H1 (cell line): ENCODE data around the gene MICOS13. TPM values are rescaled to one million over a fixed set of nuclear protein-coding genes. Genes with fewer than 3 reads are reported as not detected.

ENCODE experiments used
- CTCF ChIA-PET: fragments of 300-600 bp; sonication (Branson Sonifier 250); formaldehyde crosslinking; loops from one replicate; lab custom pipeline; 2021; ENCODE audit not compliant: partially characterized antibody; lab: Charles Lee
- POLR2A ChIA-PET: fragments of 300-600 bp; sonication (Branson Sonifier 250); formaldehyde crosslinking; loops from one replicate; lab custom pipeline; 2021; ENCODE audit warnings: inconsistent platforms; ENCODE audit not compliant: partially characterized antibody; lab: Charles Lee
- DNase-seq, 2 experiments: peaks; one replicate each; pipeline versions ENCODE4 v3.0.0 to v3.0.0-alpha.2; 2010 to 2022; ENCODE audit warnings: low spot score in 2 of 2, low read depth in 1 of 2, mixed read lengths in 1 of 2
- FAIRE-seq: peaks from 2 replicates; lab custom pipeline; 2011; peaks lifted over from hg19 to GRCh38; lab: Jason Lieb, UNC
- H2AFZ ChIP-seq: 2 replicates; pipeline ENCODE4 v1.8.1; 2012; ENCODE audit warnings: low read length, inconsistent platforms
- H2AK5ac ChIP-seq: 2 replicates; pipeline ENCODE4 v1.6.1; 2013; ENCODE audit warnings: low read depth, low read length
- H2BK120ac ChIP-seq: replicated peaks from 2 replicates; pipeline ENCODE3; 2013; ENCODE audit warnings: low read depth, low read length, inconsistent platforms
- H2BK12ac ChIP-seq: 2 replicates; pipeline ENCODE4 v1.6.1; 2013; ENCODE audit warnings: low read depth, low read length
- H2BK15ac ChIP-seq: 2 replicates; pipeline ENCODE4 v1.6.1; 2013; ENCODE audit warnings: low read length
- H2BK20ac ChIP-seq: 2 replicates; pipeline ENCODE4 v1.6.1; 2013; ENCODE audit warnings: low read length
- H2BK5ac ChIP-seq: 2 replicates; pipeline ENCODE4 v1.6.1; 2013; ENCODE audit warnings: low read depth, low read length
- H3K14ac ChIP-seq: 2 replicates; pipeline ENCODE4 v1.6.1; 2013; ENCODE audit warnings: inconsistent platforms; ENCODE audit not compliant: insufficient read length
- H3K18ac ChIP-seq: 2 replicates; pipeline ENCODE4 v1.6.1; 2013; ENCODE audit warnings: low read length; ENCODE audit errors: extremely low read depth
- H3K23ac ChIP-seq: 2 replicates; pipeline ENCODE4 v1.6.1; 2013; ENCODE audit warnings: inconsistent platforms; ENCODE audit not compliant: insufficient read length
- H3K23me2 ChIP-seq: 2 replicates; pipeline ENCODE4 v1.6.1; 2013; ENCODE audit warnings: low read depth, low read length
- H3K27ac ChIP-seq: 2 replicates; pipeline ENCODE4 v1.6.1; 2011; ENCODE audit warnings: low read depth, low read length, inconsistent platforms
- H3K27me3 ChIP-seq, 4 experiments: replicated peaks in 1 of 4; 1 replicate in 1 of 4; 2 replicates in 3 of 4; pipeline versions ENCODE4 v1.6.1 to v1.8.1; 2011 to 2013; ENCODE audit warnings: low read length in 3 of 4, mild to moderate bottlenecking in 3 of 4, inconsistent platforms in 2 of 4, mixed read lengths in 2 of 4, moderate library complexity in 1 of 4; ENCODE audit not compliant: control insufficient read depth in 3 of 4, insufficient read depth in 3 of 4; ENCODE audit errors: extremely low read depth in 1 of 4
- H3K36me3 ChIP-seq, 4 experiments: 2 replicates each; pipeline versions ENCODE4 v1.6.1 to v1.8.1; 2011 to 2013; ENCODE audit warnings: mild to moderate bottlenecking in 4 of 4, low read length in 3 of 4, moderate library complexity in 2 of 4, control low read depth in 1 of 4, inconsistent platforms in 1 of 4; ENCODE audit not compliant: insufficient read depth in 4 of 4, control insufficient read depth in 2 of 4
- H3K4ac ChIP-seq: replicated peaks from 2 replicates; pipeline ENCODE3; 2013; ENCODE audit warnings: low read length, low read depth, mixed read lengths, inconsistent platforms; ENCODE audit not compliant: insufficient read length
- H3K4me1 ChIP-seq, 4 experiments: replicated peaks in 1 of 4; 1 replicate in 1 of 4; 2 replicates in 3 of 4; pipeline versions ENCODE4 v1.6.1 to v1.8.1; 2011 to 2013; ENCODE audit warnings: low read length in 3 of 4, inconsistent platforms in 2 of 4, mixed read lengths in 1 of 4; ENCODE audit not compliant: insufficient read depth in 4 of 4, control insufficient read depth in 3 of 4
- H3K4me2 ChIP-seq, 2 experiments: 2 replicates each; pipeline versions ENCODE4 v1.6.1 to v1.8.1; 2011 to 2013; ENCODE audit warnings: low read depth in 2 of 2, low read length in 2 of 2, control low read depth in 1 of 2, inconsistent platforms in 1 of 2, mild to moderate bottlenecking in 1 of 2; ENCODE audit not compliant: insufficient read depth in 1 of 2
- H3K4me3 ChIP-seq, 4 experiments: fragments of 200-600, 300-600 bp in 1 of 4; sonication (generic), shearing (Covaris generic), sonication (Bioruptor Twin) in 1 of 4; 2 replicates each; pipeline versions ENCODE4 v1.5.1 to v1.8.1; 2011 to 2016; ENCODE audit warnings: low read length in 4 of 4, low read depth in 3 of 4, control low read depth in 2 of 4, inconsistent platforms in 2 of 4, mild to moderate bottlenecking in 2 of 4, mixed read lengths in 1 of 4, moderate library complexity in 1 of 4; ENCODE audit not compliant: insufficient read depth in 2 of 4; ENCODE audit errors: extremely low read depth in 1 of 4
- H3K56ac ChIP-seq: replicated peaks from 2 replicates; pipeline ENCODE3; 2013; ENCODE audit warnings: low read depth, mild to moderate bottlenecking, mixed read lengths, low read length, inconsistent platforms; ENCODE audit not compliant: insufficient read length
- H3K79me1 ChIP-seq: 2 replicates; pipeline ENCODE4 v1.6.1; 2013; ENCODE audit warnings: low read depth, low read length, control low read depth
- H3K79me2 ChIP-seq, 2 experiments: 2 replicates each; pipeline versions ENCODE4 v1.6.1 to v1.8.1; 2012 to 2013; ENCODE audit warnings: low read length in 2 of 2, mild to moderate bottlenecking in 2 of 2, inconsistent platforms in 1 of 2; ENCODE audit not compliant: insufficient read depth in 2 of 2, control insufficient read depth in 1 of 2
- H3K9ac ChIP-seq, 4 experiments: replicated peaks in 1 of 4; 1 replicate in 1 of 4; 2 replicates in 3 of 4; pipeline versions ENCODE4 v1.6.1 to v1.8.1; 2011 to 2013; ENCODE audit warnings: low read depth in 3 of 4, low read length in 3 of 4, control low read depth in 2 of 4, mild to moderate bottlenecking in 2 of 4, moderate library complexity in 2 of 4, inconsistent platforms in 1 of 4; ENCODE audit errors: extremely low read depth in 1 of 4
- H3K9me3 ChIP-seq, 2 experiments: 2 replicates each; pipeline versions ENCODE4 v1.6.1 to v1.8.1; 2012 to 2013; ENCODE audit warnings: mild to moderate bottlenecking in 2 of 2, moderate library complexity in 2 of 2, control low read depth in 1 of 2, inconsistent platforms in 1 of 2, low read depth in 1 of 2, low read length in 1 of 2, mixed read lengths in 1 of 2; ENCODE audit not compliant: insufficient read depth in 2 of 2
- H4K20me1 ChIP-seq, 2 experiments: replicated peaks in 1 of 2; 2 replicates each; pipeline versions ENCODE3 to v1.8.1; 2011 to 2013; ENCODE audit warnings: inconsistent platforms in 2 of 2, low read length in 2 of 2, mild to moderate bottlenecking in 1 of 2; ENCODE audit not compliant: insufficient read depth in 2 of 2, control insufficient read depth in 1 of 2
- H4K5ac ChIP-seq: 2 replicates; pipeline ENCODE4 v1.6.1; 2013; ENCODE audit warnings: low read length, low read depth, mixed read lengths, inconsistent platforms; ENCODE audit not compliant: insufficient read length
- H4K8ac ChIP-seq: 2 replicates; pipeline ENCODE4 v1.8.0; 2013; ENCODE audit warnings: mild to moderate bottlenecking, moderate library complexity, low read length, inconsistent platforms; ENCODE audit not compliant: insufficient read depth; ENCODE audit errors: extremely low read depth
- H4K91ac ChIP-seq: replicated peaks from 2 replicates; pipeline ENCODE3; 2013; ENCODE audit warnings: low read length, mixed read lengths, inconsistent platforms; ENCODE audit not compliant: insufficient read length
- WGBS, 2 experiments: shearing (Covaris generic) in 1 of 2; methylation state at CpG; one replicate each; pipeline versions ENCODE4 v1.1.6 to v1.1.7; 2013 to 2015; ENCODE audit warnings: low lambda C conversion rate in 2 of 2, mixed read lengths in 2 of 2, inconsistent platforms in 1 of 2, low coverage in 1 of 2, missing lambda C conversion rate in 1 of 2; ENCODE audit not compliant: insufficient replicate concordance in 2 of 2, insufficient coverage in 1 of 2, insufficient read length in 1 of 2; ENCODE audit errors: extremely low coverage in 1 of 2, missing lambda C conversion rate in 1 of 2; 5-methylcytosine and 5-hydroxymethylcytosine counted together
- polyA plus RNA-seq, 7 experiments: library from polyadenylated mRNA; depleted of rRNA in 3 of 7; stranded (reverse) in 5 of 7; unstranded in 2 of 7; fragments of >200 nt in 5 of 7; fragments of 200-250 nt in 2 of 7; gene quantifications; 1 replicate in 5 of 7; 2 replicates in 1 of 7; 4 replicates in 1 of 7; pipeline versions ENCODE4 v1.2.1 to v1.2.3, GENCODE V29; 2011 to 2013; ENCODE audit warnings: missing spikeins in 2 of 7, mixed read lengths in 2 of 7
- total RNA-seq: library from RNA; stranded (reverse); fragmentation: NEBNext Ultra II Directional; extraction: Animal tissue kit (Norgen Biotek cat#: 25700); gene quantifications from 2 replicates; pipeline ENCODE4 v1.2.1, GENCODE V29; 2021

MICOS13 gene
- total and polyA plus RNA-seq, 2 of the 8 experiments (the other 6 are each of a cell fraction or from before 2014, with no cell fraction given) = 17.3 to 36.1 TPM

- no peak for FAIRE-seq
These were observed 11.8 kb upstream of the MICOS13 start for GRCh38 chr19:5691822-5692722.

More at GRCh38 chr19:5691822-5692722, 11.8 kb upstream of the MICOS13 start:
- Histone ChIP-seq H3K36me3 (peaks cover 32 to 61% (median 55%) of the 10 kb centered on the region in 4 experiments), H4K91ac (no peak overlapping the region), H3K18ac (no peak overlapping the region), H3K4ac (no peak overlapping the region), H3K9ac (no peak overlapping the region), H3K14ac (no peak overlapping the region), H3K56ac (peak overlapping the region; percentile 30), H3K27ac (no peak overlapping the region), H3K4me2 (peak overlapping the region; percentile 61 to 67), H2BK5ac (peak overlapping the region; percentile 52), H2AFZ (no peak overlapping the region), H2BK20ac (no peak overlapping the region), H3K79me2 (peaks cover 10 to 39% of the 10 kb centered on the region in 2 experiments), H2BK12ac (no peak overlapping the region), H2AK5ac (no peak overlapping the region), H4K5ac (no peak overlapping the region), H3K27me3 (no peaks in the 10 kb centered on the region), H3K9me3 (no peaks in the 10 kb centered on the region), H3K23ac (no peak overlapping the region), H3K4me3 (peak overlapping the region; percentile 64 to 99 (median 83); a peak in 6 of 8 replicates), H3K79me1 (peaks cover 6% of the 10 kb centered on the region), H4K8ac (peak overlapping the region; percentile 9), H2BK120ac (no peak overlapping the region), H3K23me2 (peaks cover 5% of the 10 kb centered on the region; the same call in 1 of the 2 replicates), H4K20me1 (peaks cover 39 to 44% of the 10 kb centered on the region in 2 experiments), H2BK15ac (no peak overlapping the region), H3K4me1 (peaks cover 0 to 3% (median 1%) of the 10 kb centered on the region in 4 experiments; a peak in 1 of 7 replicates)
- ChIA-PET CTCF (interaction anchor here (1.0 to 3.3 kb wide), 2 partner anchors 16 to 104 kb away, joined by 3 to 23 read pairs; no protein-coding TSS in a partner anchor), POLR2A (interaction anchor here (0.9 to 15.6 kb wide), 29 partner anchors 7 to 1283 kb away, joined by 3 to 620 read pairs (median 5); partner anchors contain the start of genes CATSPERD, LONP1, SAFB and SAFB2)
- 86% methylated on average over 42 of the region's 42 CpGs; no CpG with 5 or more reads in 1 of the 2 experiments for WGBS, 2 experiments
- DNase-seq = no peak
